A549 (cell line): ENCODE results near the gene SNTG2. TPM values are rescaled to one million over a fixed set of nuclear protein-coding genes. Genes with fewer than 3 reads are reported as not detected.

Experiments used
- ATAC-seq, 2 experiments: fragments of 200-7000 bp in 1 of 2; fragments of >200 bp in 1 of 2; cut with Nextera tagmentation in 1 of 2; cut with Tn5 transposase in 1 of 2; 3 replicates each; pipeline versions ENCODE4 v1.8.0 to v1.9.1; 2018 to 2020; ENCODE audit warnings: mild to moderate bottlenecking in 1 of 2, moderate library complexity in 1 of 2
- CTCF ChIA-PET: fragments of 300-600 bp; sonication (Branson Sonifier 250); formaldehyde crosslinking; extraction: SDS; loops from one replicate; lab custom pipeline; 2021; ENCODE audit warnings: antibody characterized with exemption, inconsistent platforms; lab: Yijun Ruan, JAX
- POLR2A ChIA-PET: fragments of 350-600 bp; formaldehyde crosslinking; extraction: SDS; loops from one replicate; lab custom pipeline; 2021; ENCODE audit warnings: antibody characterized with exemption, inconsistent platforms; lab: Yijun Ruan, JAX
- DNase-seq, 2 experiments: peaks; one replicate each; pipeline versions ENCODE4 v3.0.0 to v3.0.0-alpha.2; 2011 to 2016; ENCODE audit warnings: low read depth in 1 of 2, low spot score in 1 of 2
- FAIRE-seq: peaks from 2 replicates; lab custom pipeline; 2011; peaks lifted over from hg19 to GRCh38; lab: Jason Lieb, UNC
- H3K27ac ChIP-seq, 2 experiments: fragments of >200 bp; sonication (Bioruptor Twin); formaldehyde crosslinking; 3 replicates each; pipeline ENCODE4 v1.5.1; 2016 to 2017
- H3K4me1 ChIP-seq: fragments of >200 bp; sonication (Bioruptor Twin); formaldehyde crosslinking; 3 replicates; pipeline ENCODE4 v1.6.1; 2016
- H3K4me2 ChIP-seq: fragments of >200 bp; sonication (Bioruptor Twin); formaldehyde crosslinking; 3 replicates; pipeline ENCODE4 v1.6.1; 2016
- H3K4me3 ChIP-seq: fragments of >200 bp; sonication (Bioruptor Twin); formaldehyde crosslinking; 3 replicates; pipeline ENCODE4 v1.5.1; 2016
- H3K9me3 ChIP-seq: fragments of >200 bp; sonication (Bioruptor Twin); formaldehyde crosslinking; 3 replicates; pipeline ENCODE4 v1.6.1; 2016
- CBX8 ChIP-seq: fragments of 200-600 bp; sonication (generic); IDR thresholded peaks from 2 replicates; pipeline ENCODE4 v1.6.1; 2016
- EHF ChIP-seq: fragments of 250-450 bp; sonication (Bioruptor Pico); IDR thresholded peaks from 2 replicates; pipeline ENCODE4 v1.5.0; 2020; ENCODE audit warnings: mild to moderate bottlenecking
- FOSL2 ChIP-seq, 2 experiments: fragments of 450-650 bp in 1 of 2; fragments of >200 bp in 1 of 2; sonication (Bioruptor Twin) in 1 of 2; formaldehyde crosslinking; IDR thresholded peaks; 2 replicates each; pipeline versions ENCODE4 v1.5.0 to v1.6.1; 2016 to 2020; ENCODE audit warnings: mild to moderate bottlenecking in 1 of 2, moderate library complexity in 1 of 2
- GATA3 ChIP-seq: IDR thresholded peaks from 2 replicates; pipeline ENCODE4 v1.6.1; 2012; ENCODE audit warnings: borderline replicate concordance
- HOXB13 ChIP-seq: fragments of 250-450 bp; sonication (Bioruptor Pico); IDR thresholded peaks from 2 replicates; pipeline ENCODE4 v1.5.0; 2020; ENCODE audit warnings: low read depth, mild to moderate bottlenecking, moderate library complexity
- HOXB5 ChIP-seq: fragments of 250-450 bp; sonication (Bioruptor Pico); IDR thresholded peaks from 2 replicates; pipeline ENCODE4 v1.5.0; 2020; ENCODE audit warnings: mild to moderate bottlenecking, moderate library complexity
- JUNB ChIP-seq: fragments of >200 bp; sonication (Bioruptor Twin); formaldehyde crosslinking; IDR thresholded peaks from 2 replicates; pipeline ENCODE4 v1.6.1; 2016
- KDM1A ChIP-seq: fragments of 200-600 bp; sonication (generic); IDR thresholded peaks from 2 replicates; pipeline ENCODE4 v1.6.1; 2016; ENCODE audit warnings: low read depth, mild to moderate bottlenecking
- MYC ChIP-seq: IDR thresholded peaks from 2 replicates; pipeline ENCODE4 v1.6.1; 2012; ENCODE audit warnings: mild to moderate bottlenecking, inconsistent platforms, low read length, improper control_type of control experiment, borderline replicate concordance
- NPAS2 ChIP-seq: fragments of 250-450 bp; sonication (Bioruptor Pico); IDR thresholded peaks from 2 replicates; pipeline ENCODE4 v1.8.0; 2022; ENCODE audit warnings: mild to moderate bottlenecking, moderate library complexity, borderline replicate concordance
- NR3C1 ChIP-seq: fragments of >200 bp; sonication (Bioruptor Twin); formaldehyde crosslinking; IDR thresholded peaks from 3 replicates; pipeline ENCODE4 v1.6.1; 2017
- POLR2AphosphoS2 ChIP-seq: conservative IDR thresholded peaks from 2 replicates; pipeline ENCODE4 v1.6.1; 2012; ENCODE audit warnings: low read length, improper control_type of control experiment, inconsistent platforms
- RARB ChIP-seq: fragments of 250-450 bp; sonication (Bioruptor Pico); IDR thresholded peaks from 2 replicates; pipeline ENCODE4 v1.8.0; 2021; ENCODE audit warnings: mild to moderate bottlenecking, moderate library complexity
- SMC3 ChIP-seq: fragments of >200 bp; sonication (Bioruptor Twin); formaldehyde crosslinking; IDR thresholded peaks from 3 replicates; pipeline ENCODE4 v1.6.1; 2018; ENCODE audit warnings: inconsistent platforms
- SREBF2 ChIP-seq: fragments of 450-650 bp; IDR thresholded peaks from 2 replicates; pipeline ENCODE4 v1.6.1; 2014; ENCODE audit warnings: mild to moderate bottlenecking, moderate library complexity
- TFCP2L1 ChIP-seq: fragments of 250-450 bp; sonication (Bioruptor Pico); IDR thresholded peaks from 2 replicates; pipeline ENCODE4 v1.5.0; 2021; ENCODE audit warnings: mild to moderate bottlenecking
- WGBS: methylation state at CpG from one replicate; pipeline ENCODE4 v1.1.6; 2017; ENCODE audit errors: missing lambda C conversion rate; 5-methylcytosine and 5-hydroxymethylcytosine counted together
- polyA plus RNA-seq, 4 experiments: library from polyadenylated mRNA; depleted of rRNA in 3 of 4; stranded (reverse); fragments of >200 nt; fragmentation: RNase III in 1 of 4; extraction: RNeasy Plus Mini Kit Qiagen cat#74134 plus additional on column Dnase treatment in 1 of 4; gene quantifications; 2 replicates in 3 of 4; 3 replicates in 1 of 4; pipeline ENCODE4 v1.2.3, GENCODE V29; 2011 to 2017
- TF ChIP-seq, protein P1 (sequence below): fragments of 200-600 bp; sonication (generic); IDR thresholded peaks from 2 replicates; pipeline ENCODE4 v1.6.1; 2016; ENCODE audit warnings: antibody characterized with exemption, mild to moderate bottlenecking, moderate library complexity
- TF ChIP-seq, protein P2 (sequence below): fragments of >200 bp; sonication (Bioruptor Twin); formaldehyde crosslinking; IDR thresholded peaks from 2 replicates; pipeline ENCODE4 v1.6.1; 2016
- TF ChIP-seq, protein P3 (sequence below): fragments of 250-450 bp; sonication (Bioruptor Pico); IDR thresholded peaks from 2 replicates; pipeline ENCODE4 v1.5.0; 2020; ENCODE audit warnings: low read depth, mild to moderate bottlenecking, moderate library complexity
- TF ChIP-seq, protein P4 (sequence below): fragments of 450-650 bp; IDR thresholded peaks from 2 replicates; pipeline ENCODE4 v1.6.1; 2014; ENCODE audit warnings: antibody characterized with exemption

SNTG2 gene
- polyA plus RNA-seq, 2 of the 4 experiments (the other 2 are of a cell fraction) = not detected

DNA sequence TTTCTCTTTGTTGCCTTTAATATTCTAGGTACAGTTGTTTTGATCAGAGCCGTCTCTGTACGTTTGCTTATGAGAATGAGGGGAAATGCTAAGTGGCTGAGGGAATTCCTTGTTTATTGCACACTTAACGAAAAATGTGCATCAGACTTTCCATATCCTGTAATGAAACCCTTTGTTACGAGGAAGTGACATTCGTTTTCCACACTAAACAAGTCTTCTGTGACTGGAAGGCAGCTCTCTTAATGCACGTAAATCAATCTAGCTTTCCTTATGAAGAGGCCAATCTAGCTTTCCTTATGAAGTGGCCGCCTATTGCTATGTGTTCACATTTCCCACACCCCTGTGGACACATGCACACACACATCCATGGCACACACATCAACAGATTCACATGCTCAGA, 186.2 kb downstream of the SNTG2 start (continued):
- TF ChIP-seq, protein P1, sequence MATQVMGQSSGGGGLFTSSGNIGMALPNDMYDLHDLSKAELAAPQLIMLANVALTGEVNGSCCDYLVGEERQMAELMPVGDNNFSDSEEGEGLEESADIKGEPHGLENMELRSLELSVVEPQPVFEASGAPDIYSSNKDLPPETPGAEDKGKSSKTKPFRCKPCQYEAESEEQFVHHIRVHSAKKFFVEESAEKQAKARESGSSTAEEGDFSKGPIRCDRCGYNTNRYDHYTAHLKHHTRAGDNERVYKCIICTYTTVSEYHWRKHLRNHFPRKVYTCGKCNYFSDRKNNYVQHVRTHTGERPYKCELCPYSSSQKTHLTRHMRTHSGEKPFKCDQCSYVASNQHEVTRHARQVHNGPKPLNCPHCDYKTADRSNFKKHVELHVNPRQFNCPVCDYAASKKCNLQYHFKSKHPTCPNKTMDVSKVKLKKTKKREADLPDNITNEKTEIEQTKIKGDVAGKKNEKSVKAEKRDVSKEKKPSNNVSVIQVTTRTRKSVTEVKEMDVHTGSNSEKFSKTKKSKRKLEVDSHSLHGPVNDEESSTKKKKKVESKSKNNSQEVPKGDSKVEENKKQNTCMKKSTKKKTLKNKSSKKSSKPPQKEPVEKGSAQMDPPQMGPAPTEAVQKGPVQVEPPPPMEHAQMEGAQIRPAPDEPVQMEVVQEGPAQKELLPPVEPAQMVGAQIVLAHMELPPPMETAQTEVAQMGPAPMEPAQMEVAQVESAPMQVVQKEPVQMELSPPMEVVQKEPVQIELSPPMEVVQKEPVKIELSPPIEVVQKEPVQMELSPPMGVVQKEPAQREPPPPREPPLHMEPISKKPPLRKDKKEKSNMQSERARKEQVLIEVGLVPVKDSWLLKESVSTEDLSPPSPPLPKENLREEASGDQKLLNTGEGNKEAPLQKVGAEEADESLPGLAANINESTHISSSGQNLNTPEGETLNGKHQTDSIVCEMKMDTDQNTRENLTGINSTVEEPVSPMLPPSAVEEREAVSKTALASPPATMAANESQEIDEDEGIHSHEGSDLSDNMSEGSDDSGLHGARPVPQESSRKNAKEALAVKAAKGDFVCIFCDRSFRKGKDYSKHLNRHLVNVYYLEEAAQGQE = no peak
- TF ChIP-seq, all 56 proteins: peak for 0

DNA sequence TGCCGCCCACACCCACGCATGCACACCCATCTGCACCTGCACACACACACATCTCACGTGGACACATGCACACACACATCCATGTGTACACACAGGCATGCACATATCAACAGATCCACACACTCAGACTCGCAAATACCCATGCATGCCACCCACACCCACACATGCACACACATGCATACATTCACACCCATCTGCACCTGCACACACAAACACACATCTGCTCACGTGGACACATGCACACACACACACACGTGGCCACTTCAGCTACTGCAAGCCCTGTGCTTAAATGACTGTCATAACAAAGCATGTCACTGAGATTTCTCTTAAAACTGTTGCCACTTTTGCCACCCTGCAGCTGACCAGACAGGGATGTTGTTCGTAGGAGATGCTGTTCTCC, 186.6 kb downstream of the SNTG2 start:
- Histone ChIP-seq H3K4me1 (no peaks in the 10 kb centered on the region), H3K4me2 (no peak overlapping the region), H3K27ac (no peak overlapping the region), H3K4me3 (no peak overlapping the region), H3K9me3 (no peaks in the 10 kb centered on the region)
- no peak for FAIRE-seq
- POLR2A ChIA-PET = no interaction called here
- TF ChIP-seq POLR2AphosphoS2 (no peak), FOSL2 (IDR thresholded peaks at IDR 0.05) (no peak), FOSL2 (CRISPR knock-in tag; IDR thresholded peaks at IDR 0.05) (no peak), GATA3 (no peak), HOXB13 (CRISPR knock-in tag) (no peak), EHF (no peak), SREBF2 (no peak), TFCP2L1 (CRISPR knock-in tag) (no peak), KDM1A (no peak), MYC (no peak), SMC3 (no peak), HOXB5 (CRISPR knock-in tag) (no peak), NPAS2 (no peak)
- TF ChIP-seq, protein P2, sequence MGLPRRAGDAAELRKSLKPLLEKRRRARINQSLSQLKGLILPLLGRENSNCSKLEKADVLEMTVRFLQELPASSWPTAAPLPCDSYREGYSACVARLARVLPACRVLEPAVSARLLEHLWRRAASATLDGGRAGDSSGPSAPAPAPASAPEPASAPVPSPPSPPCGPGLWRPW = no peak
- TF ChIP-seq, protein P1 = no peak
- TF ChIP-seq, protein P3, sequence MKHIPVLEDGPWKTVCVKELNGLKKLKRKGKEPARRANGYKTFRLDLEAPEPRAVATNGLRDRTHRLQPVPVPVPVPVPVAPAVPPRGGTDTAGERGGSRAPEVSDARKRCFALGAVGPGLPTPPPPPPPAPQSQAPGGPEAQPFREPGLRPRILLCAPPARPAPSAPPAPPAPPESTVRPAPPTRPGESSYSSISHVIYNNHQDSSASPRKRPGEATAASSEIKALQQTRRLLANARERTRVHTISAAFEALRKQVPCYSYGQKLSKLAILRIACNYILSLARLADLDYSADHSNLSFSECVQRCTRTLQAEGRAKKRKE = no peak
- CTCF ChIA-PET = interaction anchor here (1.5 kb wide), 1 partner anchor 14 kb away, joined by 4 read pairs; no protein-coding TSS in a partner anchor
- ATAC-seq = no peak
- 2% methylated on average over 7 of the region's 7 CpGs for WGBS
- no peak for DNase-seq

DNA sequence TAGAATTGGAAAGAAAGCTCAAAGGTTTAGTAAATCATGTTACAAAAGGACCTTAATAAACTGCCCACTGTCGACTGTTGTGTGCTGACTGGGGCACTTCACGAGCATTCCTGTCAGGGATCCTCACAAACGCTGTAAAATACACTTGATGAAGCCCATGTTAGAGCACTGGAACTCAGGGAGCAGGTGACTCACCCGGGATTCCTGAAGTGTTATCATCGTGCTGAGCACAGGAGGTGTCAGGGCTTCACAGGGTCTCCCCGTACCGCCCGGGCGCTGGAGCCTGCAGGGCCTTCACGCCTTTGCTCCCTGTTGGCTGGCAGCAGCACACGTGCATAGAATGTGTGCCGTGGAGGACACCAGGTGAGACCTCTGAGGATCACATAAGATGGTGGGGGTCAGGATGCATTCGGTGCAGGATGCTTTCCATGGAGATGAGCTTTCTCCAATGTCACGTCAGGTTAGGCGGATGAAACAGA, 187.3 kb downstream of the SNTG2 start:
- FAIRE-seq (no peak), ATAC-seq (no peak; a peak in 1 of 6 replicates), DNase-seq (no peak)
- H3K4me1 ChIP-seq = no peaks in the 10 kb centered on the region
- H3K4me3 ChIP-seq = no peak overlapping the region
- CTCF ChIA-PET = interaction anchor here (1.5 kb wide), 1 partner anchor 14 kb away, joined by 4 read pairs; no protein-coding TSS in a partner anchor
- 28% methylated on average over 15 of the region's 15 CpGs for WGBS
- H3K4me2 ChIP-seq = no peak overlapping the region
- H3K9me3 ChIP-seq = no peaks in the 10 kb centered on the region
- POLR2A ChIA-PET = no interaction called here
- no peak overlapping the region for H3K27ac ChIP-seq
- no peak for TF ChIP-seq EHF
- TF ChIP-seq JUNB = no peak
- TF ChIP-seq, protein P1 = no peak
- TF ChIP-seq, protein P4, sequence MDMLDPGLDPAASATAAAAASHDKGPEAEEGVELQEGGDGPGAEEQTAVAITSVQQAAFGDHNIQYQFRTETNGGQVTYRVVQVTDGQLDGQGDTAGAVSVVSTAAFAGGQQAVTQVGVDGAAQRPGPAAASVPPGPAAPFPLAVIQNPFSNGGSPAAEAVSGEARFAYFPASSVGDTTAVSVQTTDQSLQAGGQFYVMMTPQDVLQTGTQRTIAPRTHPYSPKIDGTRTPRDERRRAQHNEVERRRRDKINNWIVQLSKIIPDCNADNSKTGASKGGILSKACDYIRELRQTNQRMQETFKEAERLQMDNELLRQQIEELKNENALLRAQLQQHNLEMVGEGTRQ = no peak
- TF ChIP-seq FOSL2 (IDR thresholded peaks at IDR 0.05) = no peak
- TF ChIP-seq FOSL2 (CRISPR knock-in tag; IDR thresholded peaks at IDR 0.05) = no peak
- no peak for TF ChIP-seq RARB (CRISPR knock-in tag)
- TF ChIP-seq NR3C1 = no peak
- TF ChIP-seq CBX8 = no peak
- no peak for TF ChIP-seq POLR2AphosphoS2
